OCI-LY3 (cell line): ENCODE measurements around the gene LUC7L2.
A peak's percentile ranks its signal among the peaks of the same experiment; 100 is the strongest.

Experiments
- H2AFZ ChIP-seq: fragments of 200-600, 300-600 bp; shearing (Covaris generic); 2 replicates; pipeline ENCODE4 v1.6.0; 2014; ENCODE audit warnings: antibody characterized with exemption, low read depth, low read length
- H3K27ac ChIP-seq: fragments of 200-600, 300-600 bp; sonication (generic); 2 replicates; pipeline ENCODE4 v1.5.1; 2014; ENCODE audit warnings: mild to moderate bottlenecking, low read length, moderate library complexity, mixed read lengths
- H3K27me3 ChIP-seq: fragments of 200-600, 300-600 bp; sonication (generic); 2 replicates; pipeline ENCODE4 v1.6.1; 2014; ENCODE audit warnings: low read depth, low read length, mixed read lengths
- H3K36me3 ChIP-seq: fragments of 200-600, 300-600 bp; sonication (generic); replicated peaks from 2 replicates; pipeline ENCODE3; 2014; ENCODE audit warnings: low read depth, low read length, mixed read lengths
- H3K4me1 ChIP-seq: fragments of 300-600, 200-600 bp; sonication (generic); 2 replicates; pipeline ENCODE4 v1.6.1; 2014; ENCODE audit warnings: low read length, mixed read lengths
- H3K4me2 ChIP-seq: fragments of 200-600, 300-600 bp; sonication (generic); 2 replicates; pipeline ENCODE4 v1.6.1; 2014; ENCODE audit warnings: low read length, mixed read lengths
- H3K4me3 ChIP-seq: fragments of 300-600, 200-600 bp; sonication (generic); 2 replicates; pipeline ENCODE4 v1.5.1; 2014; ENCODE audit warnings: antibody characterized with exemption, mild to moderate bottlenecking, low read length, moderate library complexity
- H3K79me2 ChIP-seq: fragments of 300-600, 200-600 bp; shearing (Covaris generic); 2 replicates; pipeline ENCODE4 v1.6.1; 2014; ENCODE audit warnings: mild to moderate bottlenecking, low read length, mixed read lengths
- H3K9ac ChIP-seq: fragments of 300-600, 200-600 bp; shearing (Covaris generic); 2 replicates; pipeline ENCODE4 v1.6.0; 2014; ENCODE audit warnings: mild to moderate bottlenecking, low read length, moderate library complexity
- H3K9me3 ChIP-seq: fragments of 200-600, 300-600 bp; shearing (Covaris generic); 2 replicates; pipeline ENCODE4 v1.6.1; 2014; ENCODE audit warnings: low read length, mixed read lengths; ENCODE audit not compliant: insufficient read depth
- H4K20me1 ChIP-seq: fragments of 200-600, 300-600 bp; sonication (generic); 2 replicates; pipeline ENCODE4 v1.6.1; 2016; ENCODE audit warnings: low read length, mixed read lengths; ENCODE audit not compliant: insufficient read depth
- CTCF ChIP-seq: fragments of 200-600, 300-600 bp; sonication (generic); IDR thresholded peaks from 2 replicates; pipeline ENCODE4 v1.5.1; 2014; ENCODE audit warnings: antibody characterized with exemption, low read length, low read depth
- EZH2phosphoT487 ChIP-seq: fragments of 200-600 bp; shearing (Covaris generic); IDR thresholded peaks from 2 replicates; pipeline ENCODE4 v1.6.1; 2018; ENCODE audit warnings: antibody characterized with exemption, mixed run types, low read depth

Gene LUC7L2

GRCh38 chr7:139358541-139359365 lies 941 bp upstream of the LUC7L2 start:
- H3K4me3 ChIP-seq = peak overlapping the region; percentile 98
- peak overlapping the region; percentile 44; the same call in 1 of the 2 replicates for H2AFZ ChIP-seq
- H3K36me3 ChIP-seq = peaks cover 11% of the 10 kb centered on the region
- TF ChIP-seq EZH2phosphoT487 = no peak
- no peak for TF ChIP-seq CTCF
- H3K27me3 ChIP-seq = no peaks in the 10 kb centered on the region
- H3K9me3 ChIP-seq = no peaks in the 10 kb centered on the region
- peaks cover 31% of the 10 kb centered on the region for H4K20me1 ChIP-seq
- H3K9ac ChIP-seq = peak overlapping the region; percentile 95
- peak overlapping the region; percentile 72 for H3K4me2 ChIP-seq
- H3K79me2 ChIP-seq = peaks cover 57% of the 10 kb centered on the region
- peak overlapping the region; percentile 78 for H3K27ac ChIP-seq
- H3K4me1 ChIP-seq = peaks cover 20% of the 10 kb centered on the region

DNA sequence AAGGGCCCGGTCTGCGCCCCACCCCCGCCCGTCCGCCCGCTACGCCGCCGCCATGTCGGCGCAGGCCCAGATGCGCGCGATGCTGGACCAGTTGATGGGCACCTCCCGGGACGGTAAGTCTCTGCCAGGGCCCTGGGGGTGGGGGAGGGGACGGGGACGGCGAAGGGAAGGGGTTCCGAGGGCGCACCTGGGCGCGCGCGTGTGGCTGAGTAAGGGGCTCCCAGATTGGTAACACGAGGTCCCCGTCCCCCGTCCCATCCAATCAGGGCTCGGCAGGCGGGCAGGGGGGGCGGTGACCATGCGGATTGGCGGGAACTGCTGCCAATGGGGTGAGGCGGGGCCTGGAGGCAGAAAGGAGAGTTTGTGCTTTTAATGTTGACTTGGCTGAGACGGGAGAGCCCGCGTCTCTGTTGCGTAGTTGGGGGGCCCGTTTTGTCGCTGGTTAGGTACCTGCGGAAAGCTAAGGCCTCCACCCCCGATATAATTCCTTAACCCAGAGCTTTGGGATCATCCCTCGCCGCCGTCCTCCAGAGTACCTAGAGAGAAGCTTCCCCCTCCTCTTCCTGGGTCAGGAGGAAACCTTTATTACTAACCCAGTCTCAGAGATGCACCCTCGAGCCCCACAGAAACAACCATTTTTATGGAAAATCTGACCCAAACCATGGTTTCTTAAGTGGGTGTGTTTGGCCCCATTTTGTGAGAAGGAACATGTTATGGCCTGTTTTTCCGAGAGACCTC lies 685 bp downstream of the LUC7L2 start:
- Histone ChIP-seq H3K79me2 (peaks cover 73% of the 10 kb centered on the region), H3K4me1 (peaks cover 20% of the 10 kb centered on the region), H4K20me1 (peaks cover 44% of the 10 kb centered on the region), H3K9me3 (no peaks in the 10 kb centered on the region), H3K4me2 (peak overlapping the region; percentile 84), H3K9ac (peak overlapping the region; percentile 95), H3K36me3 (peaks cover 18% of the 10 kb centered on the region), H3K27me3 (no peaks in the 10 kb centered on the region), H3K27ac (peak overlapping the region; percentile 78), H3K4me3 (peak overlapping the region; percentile 98), H2AFZ (no peak overlapping the region)
- no peak for TF ChIP-seq EZH2phosphoT487
- no peak for TF ChIP-seq CTCF

DNA sequence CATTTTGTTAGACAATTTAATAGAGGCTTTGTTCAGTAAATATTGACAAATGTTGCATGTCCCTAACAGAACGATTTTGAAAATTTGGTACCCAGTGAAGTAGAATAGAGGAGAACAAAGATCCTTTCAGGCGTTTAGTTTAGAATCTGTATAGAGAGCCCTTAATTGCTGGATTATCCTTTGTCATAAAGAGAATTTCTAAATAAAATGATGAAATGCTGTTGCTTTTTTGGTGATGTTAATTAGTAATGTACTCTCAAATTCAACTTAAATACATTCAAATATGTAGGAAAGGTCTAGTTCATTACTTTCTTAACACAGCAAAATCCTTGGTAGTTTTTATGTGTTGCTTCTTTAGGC lies 1.2 kb downstream of the LUC7L2 start:
- no peaks in the 10 kb centered on the region for H3K27me3 ChIP-seq
- H3K79me2 ChIP-seq = peaks cover 78% of the 10 kb centered on the region
- H2AFZ ChIP-seq = no peak overlapping the region
- H3K4me1 ChIP-seq = peaks cover 20% of the 10 kb centered on the region
- H3K9ac ChIP-seq = peak overlapping the region; percentile 95
- TF ChIP-seq CTCF = no peak
- TF ChIP-seq EZH2phosphoT487 = no peak
- H3K4me3 ChIP-seq = peak overlapping the region; percentile 98
- peak overlapping the region; percentile 78 for H3K27ac ChIP-seq
- H4K20me1 ChIP-seq = peaks cover 49% of the 10 kb centered on the region
- no peaks in the 10 kb centered on the region for H3K9me3 ChIP-seq
- H3K36me3 ChIP-seq = peaks cover 21% of the 10 kb centered on the region
- H3K4me2 ChIP-seq = peak overlapping the region; percentile 84

GRCh38 chr7:139361523-139361922 lies 1.8 kb downstream of the LUC7L2 start:
- no peak overlapping the region for H2AFZ ChIP-seq
- H3K79me2 ChIP-seq = peaks cover 84% of the 10 kb centered on the region
- TF ChIP-seq CTCF (no peak), EZH2phosphoT487 (no peak)
- peaks cover 55% of the 10 kb centered on the region for H4K20me1 ChIP-seq
- H3K27me3 ChIP-seq = no peaks in the 10 kb centered on the region
- H3K4me2 ChIP-seq = peak overlapping the region; percentile 84
- no peak overlapping the region for H3K27ac ChIP-seq
- H3K4me3 ChIP-seq = peak overlapping the region; percentile 98
- H3K36me3 ChIP-seq = peaks cover 24% of the 10 kb centered on the region
- H3K9ac ChIP-seq = peak overlapping the region; percentile 95
- no peaks in the 10 kb centered on the region for H3K9me3 ChIP-seq
- peaks cover 20% of the 10 kb centered on the region for H3K4me1 ChIP-seq
